Parietal lobe (tissue), 1 donor: ENCODE measurements around the gene ATP2A3. TPM values are rescaled to one million over a fixed set of nuclear protein-coding genes. Genes with fewer than 3 reads are reported as not detected.

Source experiments
- total RNA-seq: library from RNA; depleted of rRNA; stranded (reverse); fragments of >200 nt; gene quantifications from one replicate; pipeline ENCODE4 v1.2.3, GENCODE V29; 2014

The ATP2A3 gene
- 3.8 TPM for total RNA-seq

GRCh38 chr17:3964203-3965117 is at the start of gene ATP2A3:
ATP2A3 (minus strand) TSS chr17:3964437; CDS start chr17:3964291, 146 bp downstream.

GRCh38 chr17:3915995-3916696 is 48.1 kb downstream of the ATP2A3 start, which contains the start of gene P2RX1:
P2RX1 (minus strand) TSS chr17:3916465; CDS start chr17:3916225, 240 bp downstream.

GRCh38 chr17:3893003-3893719 is 71.1 kb downstream of the ATP2A3 start, which contains the start of gene CAMKK1:
CAMKK1 (minus strand) TSS chr17:3893053; CDS start chr17:3885687, 7,366 bp downstream.

Other genes starting within 250 kb of the ATP2A3 start
- gene HASPIN, start 240.5 kb downstream of the ATP2A3 start, total RNA-seq, result 1.3 TPM
- gene ITGAE, start 163.2 kb downstream of the ATP2A3 start, total RNA-seq, result 11.6 TPM
- 60.7 TPM for gene NCBP3, start 118.2 kb downstream of the ATP2A3 start, total RNA-seq
- gene CAMKK1, start 71.4 kb downstream of the ATP2A3 start, total RNA-seq, result 15.0 TPM
- gene P2RX1, start 48.0 kb downstream of the ATP2A3 start, total RNA-seq, result 0.31 TPM
- gene ZZEF1, start 178.6 kb upstream of the ATP2A3 start, total RNA-seq, result 107 TPM
- gene CYB5D2, start 178.8 kb upstream of the ATP2A3 start, total RNA-seq, result 31.0 TPM